HG02763 (cell line): ENCODE results near the gene HMGCS2.
A peak's percentile ranks its signal among the peaks of the same experiment; 100 is the strongest.

Experiments
- ATAC-seq: cut with Tn5 transposase; IDR thresholded peaks from one replicate; pipeline ENCODE4 v1.9.1; 2021; ENCODE audit warnings: mild to moderate bottlenecking, moderate library complexity; ENCODE audit not compliant: unreplicated experiment

The HMGCS2 gene

DNA sequence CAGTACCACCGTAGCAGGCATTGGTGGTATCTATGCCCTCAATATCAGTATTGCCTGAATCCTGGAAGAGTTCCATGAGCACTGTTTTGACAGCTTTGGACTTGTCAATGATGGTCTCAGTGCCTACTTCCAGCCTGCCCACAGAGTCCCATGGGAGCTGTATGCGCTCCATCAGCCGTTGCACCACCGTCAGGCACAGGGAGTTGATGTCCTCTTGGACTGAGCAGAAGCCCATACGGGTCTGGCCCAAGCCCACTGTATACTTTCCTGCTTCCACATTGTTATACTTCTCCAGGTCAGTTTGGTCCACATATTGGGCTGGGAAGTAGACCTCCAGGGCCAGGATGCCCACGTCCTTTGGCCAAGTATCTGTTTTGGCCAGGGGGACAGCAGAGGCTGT lies 4.5 kb downstream of the HMGCS2 start:
- no peak for ATAC-seq

- ATAC-seq: no peak
Observed at GRCh38 chr1:119762953-119763352, 5.8 kb downstream of the HMGCS2 start.

GRCh38 chr1:119762409-119762808 lies 6.3 kb downstream of the HMGCS2 start:
- no peak for ATAC-seq

GRCh38 chr1:119758584-119758983 lies 10.1 kb downstream of the HMGCS2 start:
- ATAC-seq: no peak

DNA sequence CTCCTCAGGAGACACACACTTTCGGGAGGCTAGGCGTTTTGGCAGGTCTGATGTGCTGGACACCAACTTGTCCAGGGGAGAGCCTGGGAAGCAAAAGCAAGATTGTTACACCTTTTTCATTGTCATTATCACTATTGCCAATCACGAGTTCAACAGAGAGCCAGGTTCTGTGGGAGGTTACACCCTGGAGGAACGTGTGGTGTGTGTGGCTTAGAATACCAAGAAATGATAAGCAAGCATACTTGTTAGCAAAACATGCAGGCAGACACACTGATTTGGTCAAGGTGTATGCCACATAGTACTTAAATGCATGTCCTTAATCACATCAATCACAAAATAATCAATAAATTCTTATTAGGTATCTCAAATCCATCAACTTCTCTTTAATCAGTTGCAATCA lies 16.1 kb downstream of the HMGCS2 start:
- no peak for ATAC-seq

DNA sequence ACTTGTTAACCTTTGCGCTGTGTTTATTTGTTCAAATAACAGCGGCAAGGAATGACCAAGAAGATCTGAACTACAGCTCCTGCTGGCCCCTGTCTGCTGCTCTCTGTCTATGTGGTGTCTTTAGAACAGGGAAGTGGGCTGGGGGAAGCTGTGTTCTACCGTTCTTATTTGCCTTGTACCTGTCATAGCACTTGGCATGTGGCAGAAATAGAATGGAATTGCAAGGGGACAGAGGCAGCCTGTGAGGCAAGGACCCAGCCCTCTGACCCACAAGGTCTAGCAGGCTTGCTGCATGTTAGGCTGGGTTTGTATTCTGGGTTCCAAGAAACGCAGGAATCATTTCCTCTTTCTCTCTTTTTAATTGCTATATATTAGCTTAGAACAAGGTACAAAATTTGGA lies 20.7 kb downstream of the HMGCS2 start:
- no peak for ATAC-seq

DNA sequence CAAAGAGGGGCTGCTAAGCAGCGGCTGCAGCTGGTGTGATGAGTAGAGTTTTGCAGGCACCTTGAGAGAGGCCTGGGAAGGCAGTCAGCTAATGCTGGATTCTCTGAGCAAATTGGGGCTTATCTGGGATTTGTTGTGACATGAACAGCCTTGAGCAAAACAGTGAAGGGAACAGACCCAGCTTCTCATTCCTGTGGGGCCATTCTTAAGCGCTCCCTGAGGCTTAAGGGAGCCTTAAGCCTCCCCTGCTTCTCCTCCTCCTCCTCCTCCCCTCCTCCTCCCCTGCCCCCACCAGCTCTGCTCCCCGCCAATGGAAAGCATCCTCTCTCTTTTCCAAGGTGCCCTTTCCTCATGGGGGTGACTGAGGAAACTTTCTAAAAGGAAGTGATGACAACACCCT lies 21.3 kb downstream of the HMGCS2 start:
- no peak for ATAC-seq

DNA sequence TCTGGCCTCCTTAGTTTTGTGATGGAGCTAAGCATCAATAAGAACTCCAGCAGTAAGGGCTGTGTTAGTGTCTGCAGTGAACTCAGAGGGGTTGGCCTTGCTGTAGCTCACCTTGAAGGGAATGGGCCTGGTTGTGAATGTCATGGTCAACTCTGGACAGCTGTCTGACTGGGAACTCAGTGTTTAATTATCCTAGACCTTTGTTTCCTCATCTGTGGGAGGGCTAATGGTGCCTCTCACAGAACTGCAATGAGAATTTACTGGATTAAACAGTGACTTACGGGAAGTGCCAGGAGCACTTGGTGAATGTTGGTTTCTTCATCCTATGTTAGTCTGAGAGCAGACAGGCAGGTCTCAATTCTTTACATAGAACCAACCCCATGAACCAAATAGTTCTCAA lies 23.7 kb downstream of the HMGCS2 start:
- ATAC-seq: no peak

- no peak for ATAC-seq
Observed at GRCh38 chr1:119744598-119744942, 24.1 kb downstream of the HMGCS2 start.

DNA sequence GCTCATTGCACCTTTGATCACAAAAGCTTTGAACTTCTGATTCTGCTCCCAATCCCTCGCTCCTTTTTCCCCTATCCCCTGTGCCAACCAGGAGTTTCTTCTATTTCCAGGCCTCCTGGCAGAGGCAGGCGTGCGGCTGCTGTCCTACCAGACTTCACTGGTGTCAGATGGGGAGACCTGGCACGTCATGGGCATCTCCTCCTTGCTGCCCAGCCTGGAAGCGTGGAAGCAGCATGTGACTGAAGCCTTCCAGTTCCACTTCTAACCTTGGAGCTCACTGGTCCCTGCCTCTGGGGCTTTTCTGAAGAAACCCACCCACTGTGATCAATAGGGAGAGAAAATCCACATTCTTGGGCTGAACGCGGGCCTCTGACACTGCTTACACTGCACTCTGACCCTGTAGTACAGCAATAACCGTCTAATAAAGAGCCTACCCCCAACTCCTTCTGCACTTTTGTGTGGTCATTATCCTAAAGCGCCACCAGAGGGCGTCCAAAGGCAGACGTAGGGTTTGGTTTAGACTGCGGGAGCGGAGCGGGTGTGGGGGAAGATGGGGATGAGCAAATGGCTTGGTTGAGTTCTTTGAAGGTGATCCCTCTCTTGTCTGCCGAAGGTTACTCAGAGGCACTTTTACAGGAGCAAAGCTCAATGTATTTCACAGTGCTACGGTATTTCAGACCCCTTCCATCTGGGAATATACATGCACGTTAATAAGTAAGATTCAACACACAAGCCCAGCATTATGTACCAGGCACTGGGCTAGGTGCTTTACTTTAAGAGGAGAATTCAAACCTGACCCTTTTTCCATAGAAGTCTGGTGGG lies 24.7 kb downstream of the HMGCS2 start:
- ATAC-seq: peak; percentile 73

DNA sequence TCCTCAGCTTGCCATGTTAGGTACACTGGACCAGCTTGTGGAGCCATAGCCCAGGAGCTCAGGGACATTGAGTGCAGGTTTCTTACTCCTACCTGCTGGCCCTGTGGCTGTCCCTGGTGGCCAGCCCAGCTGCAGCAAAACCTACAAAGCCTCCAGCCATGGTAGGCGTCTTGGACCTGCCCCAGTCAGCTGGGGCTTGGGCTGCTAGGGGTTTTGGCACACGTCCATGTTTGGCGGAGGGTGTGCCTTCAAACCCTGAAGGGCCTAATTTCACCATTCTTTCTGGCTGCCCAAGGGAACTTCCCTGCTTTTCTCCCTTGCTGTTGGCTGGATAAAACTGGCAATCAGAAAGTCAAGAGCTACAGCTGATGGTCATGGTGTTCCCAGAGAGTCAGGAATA lies 25.4 kb downstream of the HMGCS2 start:
- no peak for ATAC-seq

GRCh38 chr1:119742677-119743076 lies 26.0 kb downstream of the HMGCS2 start:
- no peak for ATAC-seq

GRCh38 chr1:119742202-119742601 lies 26.5 kb downstream of the HMGCS2 start:
- ATAC-seq: no peak

GRCh38 chr1:119740896-119741780 lies 27.6 kb downstream of the HMGCS2 start:
- ATAC-seq: no peak

DNA sequence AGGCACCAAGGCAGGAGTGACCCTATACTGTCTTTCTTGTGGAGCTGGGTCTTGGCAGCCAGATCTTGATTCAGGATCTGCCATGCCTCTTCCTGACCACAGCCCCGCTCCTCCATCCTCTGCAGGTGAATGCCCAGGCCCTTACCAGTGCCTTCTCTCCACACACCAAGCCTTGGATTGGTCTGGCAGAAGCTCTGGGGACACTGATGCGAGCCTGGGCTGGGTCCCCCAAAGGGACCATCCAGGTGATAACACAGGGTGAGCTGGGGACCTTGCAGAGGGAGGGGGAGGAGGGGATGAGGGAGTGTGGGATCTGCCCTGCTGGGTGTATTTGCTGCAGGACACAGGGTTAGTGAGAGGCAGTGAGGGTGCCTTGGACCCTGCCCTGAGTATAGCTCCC lies 28.4 kb downstream of the HMGCS2 start:
- no peak for ATAC-seq

GRCh38 chr1:119739150-119739549 lies 29.6 kb downstream of the HMGCS2 start:
- ATAC-seq: no peak

GRCh38 chr1:119738100-119738720 lies 30.5 kb downstream of the HMGCS2 start:
- no peak for ATAC-seq

DNA sequence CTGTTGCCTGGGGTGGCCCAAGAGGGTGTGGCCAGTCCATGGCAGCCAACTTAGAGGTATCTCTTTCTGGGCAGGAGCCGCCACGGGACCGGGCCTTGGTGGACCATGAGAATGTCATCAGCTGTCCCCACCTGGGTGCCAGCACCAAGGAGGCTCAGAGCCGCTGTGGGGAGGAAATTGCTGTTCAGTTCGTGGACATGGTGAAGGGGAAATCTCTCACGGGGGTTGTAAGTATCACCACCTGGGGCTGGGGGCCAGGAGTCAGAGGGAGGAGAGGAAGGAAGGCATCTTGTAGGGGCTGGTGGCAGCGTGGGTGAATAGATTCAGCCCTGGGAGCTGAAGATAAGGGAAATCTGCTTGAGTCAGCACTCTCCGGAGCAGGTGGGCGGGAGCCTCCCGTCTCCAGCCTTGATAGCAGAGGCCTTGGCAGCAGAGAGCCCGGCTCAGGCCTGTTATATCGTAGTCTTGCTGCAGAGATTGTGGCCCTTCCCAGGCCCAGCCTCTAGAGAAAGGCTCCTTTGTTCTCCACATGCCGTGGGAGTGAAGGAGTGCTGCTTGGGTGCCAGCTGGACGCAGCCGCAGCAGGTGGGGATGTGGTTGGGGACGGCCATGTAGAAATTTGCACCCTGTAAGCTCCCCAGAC lies 31.5 kb downstream of the HMGCS2 start:
- ATAC-seq: no peak

DNA sequence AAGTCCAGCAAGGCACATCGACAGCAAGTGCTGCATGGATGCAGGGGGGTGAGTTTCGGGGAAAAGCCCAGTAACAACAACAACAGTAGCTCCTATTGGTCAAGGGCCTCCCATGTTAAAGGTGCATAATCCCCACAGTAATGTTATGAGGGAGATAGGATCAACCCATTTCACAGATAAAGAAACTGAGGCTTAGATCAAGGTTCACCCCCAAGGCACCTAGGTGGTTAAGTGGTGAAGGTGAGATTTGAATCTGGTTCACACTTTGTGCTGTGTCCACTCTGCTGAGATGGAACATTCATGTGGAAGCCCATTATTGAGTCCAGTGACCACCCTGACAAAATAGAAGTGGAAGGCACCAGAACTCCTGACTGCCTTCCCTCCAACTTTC lies 32.1 kb downstream of the HMGCS2 start:
- no peak for ATAC-seq

GRCh38 chr1:119735217-119735616 lies 33.5 kb downstream of the HMGCS2 start:
- no peak for ATAC-seq

DNA sequence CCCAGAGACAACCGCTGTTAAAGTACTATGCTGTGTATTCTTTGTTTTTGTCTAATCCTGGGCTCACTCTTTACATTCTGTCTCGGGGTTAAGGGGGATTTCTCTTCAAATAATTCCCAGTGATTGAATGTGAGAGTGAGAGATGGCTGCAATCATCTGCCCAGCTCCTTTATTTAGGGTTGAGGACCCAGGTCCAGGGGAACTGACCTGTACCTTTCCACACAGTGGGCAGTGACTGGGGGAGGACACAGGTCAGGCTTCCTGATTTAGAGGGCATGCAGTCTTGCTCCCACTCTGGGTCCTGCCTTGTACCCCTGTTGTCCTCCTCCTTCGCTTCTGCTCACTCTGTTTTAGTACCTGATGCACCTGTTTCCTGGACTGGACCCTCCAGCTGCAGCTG lies 35.0 kb downstream of the HMGCS2 start:
- ATAC-seq: no peak
